GM18867 (cell line): ENCODE results near the gene TBX22.
"Not testable (repeated sequence)": the region's sequence is repeated elsewhere in the genome, so short reads cannot be mapped to it uniquely, and the experiment has no call there.

Experiments used
- ATAC-seq: cut with Tn5 transposase; IDR thresholded peaks from one replicate; pipeline ENCODE4 v1.9.1; 2021; ENCODE audit warnings: mild to moderate bottlenecking, moderate library complexity; ENCODE audit not compliant: unreplicated experiment

The TBX22 gene, protein sequence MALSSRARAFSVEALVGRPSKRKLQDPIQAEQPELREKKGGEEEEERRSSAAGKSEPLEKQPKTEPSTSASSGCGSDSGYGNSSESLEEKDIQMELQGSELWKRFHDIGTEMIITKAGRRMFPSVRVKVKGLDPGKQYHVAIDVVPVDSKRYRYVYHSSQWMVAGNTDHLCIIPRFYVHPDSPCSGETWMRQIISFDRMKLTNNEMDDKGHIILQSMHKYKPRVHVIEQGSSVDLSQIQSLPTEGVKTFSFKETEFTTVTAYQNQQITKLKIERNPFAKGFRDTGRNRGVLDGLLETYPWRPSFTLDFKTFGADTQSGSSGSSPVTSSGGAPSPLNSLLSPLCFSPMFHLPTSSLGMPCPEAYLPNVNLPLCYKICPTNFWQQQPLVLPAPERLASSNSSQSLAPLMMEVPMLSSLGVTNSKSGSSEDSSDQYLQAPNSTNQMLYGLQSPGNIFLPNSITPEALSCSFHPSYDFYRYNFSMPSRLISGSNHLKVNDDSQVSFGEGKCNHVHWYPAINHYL

DNA sequence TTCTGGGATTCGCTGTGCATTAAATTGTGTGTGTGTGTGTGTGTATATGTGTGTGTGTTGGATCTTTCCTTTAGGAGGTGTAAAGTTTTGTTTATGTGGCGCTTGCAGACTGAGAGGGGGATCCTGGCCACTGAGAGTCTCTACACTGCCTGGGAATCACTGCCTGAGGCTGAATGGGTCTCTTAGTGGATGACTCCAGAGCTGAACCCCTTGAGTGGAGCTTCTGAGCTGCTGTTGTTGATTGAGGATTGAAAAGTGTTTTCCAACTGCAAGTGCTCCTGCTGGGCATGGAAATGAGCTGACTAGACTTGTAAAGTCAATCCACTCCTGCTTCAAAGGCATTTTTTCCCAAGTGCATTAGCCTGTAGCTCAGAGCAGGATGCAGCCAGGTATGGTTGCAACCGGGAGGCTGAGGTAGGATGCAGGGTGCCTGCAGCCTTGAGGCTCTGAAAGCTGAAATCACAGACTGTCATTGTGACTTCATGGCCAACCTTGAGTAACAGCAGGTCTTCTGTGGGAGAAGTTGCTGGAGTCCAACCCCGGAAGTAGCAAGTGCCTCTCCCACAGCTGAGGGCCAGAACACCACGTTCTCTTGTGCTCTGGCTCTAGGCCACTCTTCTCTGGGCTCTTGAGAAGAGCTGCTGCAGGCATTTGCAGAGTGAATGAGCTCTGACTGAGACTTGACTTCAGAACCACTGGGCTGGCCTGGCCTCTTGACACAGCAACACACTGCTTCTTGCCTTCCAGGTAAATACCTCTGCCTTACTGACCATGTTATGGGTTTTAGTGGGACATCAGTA is at the start of gene TBX22:
Gene TBX22 (plus strand): TSS at position 613 of the 800 bp plus-strand sequence. CDS start 7,517 bp downstream, outside the sequence.
- no peak for ATAC-seq

DNA sequence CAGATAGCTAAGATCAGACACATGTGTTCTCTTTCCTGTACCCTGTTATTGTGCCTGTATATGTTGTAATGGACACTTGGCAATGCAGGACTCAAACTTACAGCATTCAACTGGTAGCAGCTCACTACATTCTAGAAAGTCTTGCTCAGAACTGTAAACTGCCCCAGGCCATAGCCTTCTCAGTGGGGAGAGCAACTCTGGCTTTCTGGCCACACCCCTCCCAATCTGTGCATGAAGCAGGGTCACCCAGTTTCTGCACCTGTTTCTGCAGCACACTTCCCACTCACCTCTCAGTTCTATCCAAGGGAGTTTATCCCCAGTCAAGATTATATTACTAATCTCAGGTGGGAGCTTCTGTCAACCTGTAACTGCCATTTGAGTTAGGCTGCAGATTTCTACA is 38.9 kb upstream of the TBX22 start:
- no peak for ATAC-seq

DNA sequence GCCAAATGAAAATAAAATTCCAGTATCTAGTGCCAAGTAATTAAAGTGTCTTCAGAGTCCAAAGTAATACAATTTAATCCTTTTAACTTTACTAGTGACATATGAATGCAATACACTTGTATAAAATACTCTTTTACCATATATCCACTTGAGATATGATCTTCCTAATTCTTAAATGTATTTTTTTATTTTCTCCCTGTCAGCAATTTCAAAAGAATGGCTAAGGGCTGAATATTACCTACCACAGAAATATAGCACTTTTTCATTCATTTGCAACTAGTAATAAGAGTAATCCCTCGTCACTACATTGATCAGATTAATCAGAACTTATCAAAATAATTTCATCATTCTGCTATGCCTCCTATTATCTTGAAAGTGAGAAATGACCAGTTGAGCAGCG is 10.1 kb upstream of the TBX22 start:
- no peak for ATAC-seq

DNA sequence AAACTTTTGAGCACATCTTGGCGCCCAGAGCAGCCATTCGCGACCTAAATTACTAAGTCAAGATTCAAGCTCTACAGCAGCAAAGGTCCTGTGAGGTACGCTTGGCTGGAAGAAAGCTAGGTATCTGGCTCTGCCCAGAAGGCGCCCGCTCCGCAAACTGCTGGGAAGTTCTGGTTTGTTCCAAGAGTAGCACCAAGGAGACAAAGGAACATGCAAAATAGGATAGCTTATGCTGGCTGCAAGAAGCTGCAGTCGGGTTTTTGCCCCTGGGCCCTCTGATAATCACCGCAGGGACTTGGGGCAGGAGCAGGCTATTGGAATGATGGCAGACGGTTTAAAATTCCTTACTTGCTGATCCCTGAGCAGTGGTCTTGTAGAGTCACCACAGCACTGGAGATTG is 3.0 kb upstream of the TBX22 start:
- ATAC-seq = no peak

DNA sequence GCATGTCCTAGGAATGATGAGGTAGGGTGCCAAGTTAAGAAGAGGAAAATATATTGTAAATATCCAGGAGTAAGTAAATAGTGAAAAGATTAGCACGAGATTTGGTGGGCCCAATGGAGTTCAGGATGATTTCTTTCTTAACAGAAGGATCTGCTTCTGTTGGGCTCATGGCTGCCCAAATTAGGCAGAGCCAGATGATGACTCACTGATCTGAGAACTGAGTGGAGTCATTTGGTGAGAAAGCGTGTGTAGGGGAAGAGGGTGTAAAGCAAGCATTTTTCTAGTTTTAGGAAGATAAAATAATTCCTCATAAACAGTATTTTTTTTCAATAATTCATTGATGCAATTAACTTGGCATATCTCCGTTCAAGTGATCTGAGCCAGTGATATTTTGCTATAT is 1.6 kb downstream of the TBX22 start:
- ATAC-seq = no peak

DNA sequence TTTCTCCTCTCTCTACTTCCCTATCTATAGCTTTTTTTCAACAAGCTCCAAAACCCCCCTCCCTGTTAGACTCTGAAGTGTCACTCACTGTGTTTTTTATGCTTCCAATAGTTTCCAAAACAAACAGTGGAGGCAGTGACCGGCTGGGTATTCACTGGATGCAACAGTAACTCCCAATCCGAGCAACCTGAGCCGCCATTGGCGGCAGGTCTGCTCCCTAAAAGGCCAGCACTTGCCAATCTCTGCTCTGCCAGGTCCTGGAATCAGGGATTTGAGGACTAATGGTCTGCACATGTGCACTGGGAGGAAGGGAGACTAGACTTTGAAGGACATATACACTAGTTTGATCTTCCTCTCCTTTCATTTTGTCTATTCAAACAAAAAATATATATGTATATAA is 7.1 kb downstream of the TBX22 start:
- ATAC-seq = no peak

DNA sequence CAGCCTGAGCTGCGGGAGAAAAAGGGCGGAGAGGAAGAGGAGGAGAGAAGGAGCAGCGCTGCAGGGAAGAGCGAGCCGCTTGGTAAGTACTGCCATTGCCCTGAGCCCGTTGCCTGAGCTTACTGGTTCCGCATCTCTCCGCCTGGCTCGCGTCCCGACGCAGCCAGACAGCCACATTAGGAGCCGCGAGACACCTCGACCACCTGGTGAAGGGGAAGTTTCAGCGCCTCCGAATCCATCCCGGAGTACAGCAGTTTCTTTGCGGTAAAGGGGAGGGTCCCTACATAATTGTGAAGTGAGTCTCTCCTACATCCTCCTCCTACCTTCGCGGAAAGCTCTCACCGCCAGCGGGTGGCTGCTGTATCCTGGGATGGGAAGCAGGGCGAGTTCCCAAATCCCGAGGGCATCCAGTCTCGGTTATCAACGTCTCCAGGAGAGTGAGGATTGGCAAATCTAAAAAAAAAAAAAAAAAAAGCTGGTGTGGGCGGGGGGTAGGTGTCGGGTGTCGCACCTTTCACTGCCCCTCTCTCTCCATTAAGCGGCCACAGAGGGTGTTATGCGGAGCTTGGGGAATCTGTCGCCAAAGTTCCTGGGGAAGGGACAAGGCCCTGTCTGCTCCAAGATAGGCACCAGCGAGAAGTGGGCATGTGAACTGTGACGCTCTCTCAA is 7.9 kb downstream of the TBX22 start:
- ATAC-seq = no peak

DNA sequence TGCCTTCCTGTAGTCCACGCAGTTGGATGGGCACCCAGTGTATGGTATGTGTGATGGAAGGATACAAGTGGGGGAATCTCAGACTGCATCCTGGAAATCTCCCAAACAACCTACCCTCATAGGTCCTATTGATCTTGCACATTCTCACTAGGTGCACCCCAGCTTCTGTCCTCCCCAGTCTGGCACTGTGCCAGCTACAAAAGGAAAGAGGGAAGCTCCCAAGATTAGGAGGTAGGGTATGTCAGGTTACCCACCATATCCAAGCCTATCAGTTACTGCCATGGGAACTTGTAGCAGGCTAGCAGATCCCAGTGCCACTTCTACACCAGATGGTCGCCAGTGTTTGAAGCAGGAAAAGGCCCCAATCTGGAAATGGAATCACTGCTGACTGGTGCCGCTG is 11.6 kb downstream of the TBX22 start:
- no peak for ATAC-seq

DNA sequence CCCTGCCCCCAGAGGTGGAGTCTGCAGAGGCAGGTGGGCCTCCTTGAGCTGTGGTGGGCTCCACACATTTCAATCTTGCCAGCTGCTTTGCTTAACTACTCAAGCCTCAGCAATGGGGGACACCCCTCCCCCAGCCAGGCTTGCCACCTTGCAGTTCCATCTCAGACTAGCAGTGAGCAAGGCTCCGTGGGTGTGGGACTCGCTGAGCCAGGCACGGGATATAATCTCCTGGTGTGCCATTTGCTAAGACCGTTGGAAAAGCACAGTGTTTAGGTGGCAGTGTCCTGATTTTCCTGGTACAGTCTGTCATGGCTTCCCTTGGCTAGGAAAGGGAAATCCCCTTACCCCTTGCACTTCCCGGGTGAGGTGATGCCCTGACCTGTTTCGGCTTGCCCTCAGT is 51.6 kb downstream of the TBX22 start:
- ATAC-seq = not testable (repeated sequence)

DNA sequence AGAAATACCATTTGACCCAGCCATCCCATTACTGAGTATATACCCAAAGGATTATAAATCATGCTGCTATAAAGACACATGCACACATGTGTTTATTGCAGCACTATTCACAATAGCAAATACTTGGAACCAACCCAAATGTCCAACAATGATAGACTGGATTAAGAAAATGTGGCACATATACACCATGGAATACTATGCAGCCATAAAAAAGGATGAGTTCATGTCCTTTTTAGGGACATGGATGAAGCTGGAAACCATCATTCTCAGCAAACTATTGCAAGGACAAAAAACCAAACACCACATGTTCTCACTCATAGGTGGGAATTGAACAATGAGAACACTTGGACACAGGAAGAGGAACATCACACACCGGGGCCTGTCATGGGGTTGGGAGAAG is 61.1 kb downstream of the TBX22 start:
- ATAC-seq = not testable (repeated sequence)
